WTC11 (cell line): ENCODE data around the gene ERH.
"Not testable (repeated sequence)": the region's sequence is repeated elsewhere in the genome, so short reads cannot be mapped to it uniquely, and the experiment has no call there.

Source experiments
- CBFB ChIP-seq: sonication (generic); formaldehyde crosslinking; IDR thresholded peaks from 2 replicates; pipeline ENCODE4 v1.8.1; 2022; ENCODE audit warnings: mild to moderate bottlenecking, low read depth, missing genetic modification reagents
- JUN ChIP-seq: sonication (generic); formaldehyde crosslinking; IDR thresholded peaks from 2 replicates; pipeline ENCODE4 v1.8.0; 2023; ENCODE audit warnings: mild to moderate bottlenecking, missing genetic modification reagents
- KAT7 ChIP-seq: sonication (generic); formaldehyde crosslinking; IDR thresholded peaks from 2 replicates; pipeline ENCODE4 v1.8.1; 2023; ENCODE audit warnings: missing genetic modification reagents, mild to moderate bottlenecking, borderline replicate concordance
- NR1H2 ChIP-seq: sonication (generic); formaldehyde crosslinking; IDR thresholded peaks from 2 replicates; pipeline ENCODE4 v1.9.0; 2021; ENCODE audit warnings: mild to moderate bottlenecking, moderate library complexity, missing genetic modification reagents
- ZBTB21 ChIP-seq: sonication (generic); formaldehyde crosslinking; IDR thresholded peaks from 2 replicates; pipeline ENCODE4 v1.8.1; 2023; ENCODE audit warnings: mild to moderate bottlenecking, missing genetic modification reagents, borderline replicate concordance
- ZNF263 ChIP-seq: sonication (generic); formaldehyde crosslinking; IDR thresholded peaks from 2 replicates; pipeline ENCODE4 v1.8.1; 2022; ENCODE audit warnings: low read depth, mild to moderate bottlenecking, moderate library complexity, missing genetic modification reagents
- TF ChIP-seq, protein P1 (sequence below): fragments of 200-600 bp; IDR thresholded peaks from 2 replicates; pipeline ENCODE4 v1.8.0; 2022; ENCODE audit warnings: antibody characterized with exemption
- TF ChIP-seq, protein P2 (sequence below): sonication (generic); formaldehyde crosslinking; conservative IDR thresholded peaks from 2 replicates; pipeline ENCODE4 v1.8.1; 2022; ENCODE audit warnings: mild to moderate bottlenecking, missing genetic modification reagents
- TF ChIP-seq, protein P3 (sequence below): sonication (generic); formaldehyde crosslinking; IDR thresholded peaks from 2 replicates; pipeline ENCODE4 v1.8.0; 2022; ENCODE audit warnings: mild to moderate bottlenecking, missing genetic modification reagents

DNA sequence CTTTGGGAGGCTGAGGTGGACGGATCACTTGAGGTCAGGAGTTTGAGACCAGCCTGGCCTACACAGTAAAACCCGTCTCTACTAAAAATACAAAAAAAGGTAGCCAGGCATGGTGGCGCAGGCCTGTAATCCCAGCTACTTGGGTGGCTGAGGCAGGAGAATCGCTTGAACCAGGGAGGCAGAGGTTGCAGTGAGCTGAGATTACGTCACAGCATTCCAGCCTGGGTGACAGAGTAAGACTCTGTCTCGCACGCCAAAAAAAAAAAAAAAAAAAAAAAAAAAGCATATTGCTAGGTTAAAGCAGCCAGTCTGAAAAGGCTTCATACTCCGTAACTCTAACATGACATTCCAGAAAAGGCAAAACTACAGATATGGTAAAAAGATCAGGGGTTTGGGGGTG lies 6.7 kb downstream of the ERH start:
- TF ChIP-seq, protein P1, sequence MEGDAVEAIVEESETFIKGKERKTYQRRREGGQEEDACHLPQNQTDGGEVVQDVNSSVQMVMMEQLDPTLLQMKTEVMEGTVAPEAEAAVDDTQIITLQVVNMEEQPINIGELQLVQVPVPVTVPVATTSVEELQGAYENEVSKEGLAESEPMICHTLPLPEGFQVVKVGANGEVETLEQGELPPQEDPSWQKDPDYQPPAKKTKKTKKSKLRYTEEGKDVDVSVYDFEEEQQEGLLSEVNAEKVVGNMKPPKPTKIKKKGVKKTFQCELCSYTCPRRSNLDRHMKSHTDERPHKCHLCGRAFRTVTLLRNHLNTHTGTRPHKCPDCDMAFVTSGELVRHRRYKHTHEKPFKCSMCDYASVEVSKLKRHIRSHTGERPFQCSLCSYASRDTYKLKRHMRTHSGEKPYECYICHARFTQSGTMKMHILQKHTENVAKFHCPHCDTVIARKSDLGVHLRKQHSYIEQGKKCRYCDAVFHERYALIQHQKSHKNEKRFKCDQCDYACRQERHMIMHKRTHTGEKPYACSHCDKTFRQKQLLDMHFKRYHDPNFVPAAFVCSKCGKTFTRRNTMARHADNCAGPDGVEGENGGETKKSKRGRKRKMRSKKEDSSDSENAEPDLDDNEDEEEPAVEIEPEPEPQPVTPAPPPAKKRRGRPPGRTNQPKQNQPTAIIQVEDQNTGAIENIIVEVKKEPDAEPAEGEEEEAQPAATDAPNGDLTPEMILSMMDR = not testable (repeated sequence)
- TF ChIP-seq, protein P2, sequence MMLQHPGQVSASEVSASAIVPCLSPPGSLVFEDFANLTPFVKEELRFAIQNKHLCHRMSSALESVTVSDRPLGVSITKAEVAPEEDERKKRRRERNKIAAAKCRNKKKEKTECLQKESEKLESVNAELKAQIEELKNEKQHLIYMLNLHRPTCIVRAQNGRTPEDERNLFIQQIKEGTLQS (CRISPR knock-in tag) = not testable (repeated sequence)
- TF ChIP-seq NR1H2; CBFB (CRISPR knock-in tag); ZNF263 (CRISPR knock-in tag); ZBTB21 (CRISPR knock-in tag); KAT7; JUN (CRISPR knock-in tag): not testable (repeated sequence)
- TF ChIP-seq, protein P3, sequence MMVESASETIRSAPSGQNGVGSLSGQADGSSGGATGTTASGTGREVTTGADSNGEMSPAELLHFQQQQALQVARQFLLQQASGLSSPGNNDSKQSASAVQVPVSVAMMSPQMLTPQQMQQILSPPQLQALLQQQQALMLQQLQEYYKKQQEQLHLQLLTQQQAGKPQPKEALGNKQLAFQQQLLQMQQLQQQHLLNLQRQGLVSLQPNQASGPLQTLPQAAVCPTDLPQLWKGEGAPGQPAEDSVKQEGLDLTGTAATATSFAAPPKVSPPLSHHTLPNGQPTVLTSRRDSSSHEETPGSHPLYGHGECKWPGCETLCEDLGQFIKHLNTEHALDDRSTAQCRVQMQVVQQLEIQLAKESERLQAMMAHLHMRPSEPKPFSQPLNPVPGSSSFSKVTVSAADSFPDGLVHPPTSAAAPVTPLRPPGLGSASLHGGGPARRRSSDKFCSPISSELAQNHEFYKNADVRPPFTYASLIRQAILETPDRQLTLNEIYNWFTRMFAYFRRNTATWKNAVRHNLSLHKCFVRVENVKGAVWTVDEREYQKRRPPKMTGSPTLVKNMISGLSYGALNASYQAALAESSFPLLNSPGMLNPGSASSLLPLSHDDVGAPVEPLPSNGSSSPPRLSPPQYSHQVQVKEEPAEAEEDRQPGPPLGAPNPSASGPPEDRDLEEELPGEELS = not testable (repeated sequence)
